ENCODE data around the gene CELSR3.

Gene CELSR3

DNA sequence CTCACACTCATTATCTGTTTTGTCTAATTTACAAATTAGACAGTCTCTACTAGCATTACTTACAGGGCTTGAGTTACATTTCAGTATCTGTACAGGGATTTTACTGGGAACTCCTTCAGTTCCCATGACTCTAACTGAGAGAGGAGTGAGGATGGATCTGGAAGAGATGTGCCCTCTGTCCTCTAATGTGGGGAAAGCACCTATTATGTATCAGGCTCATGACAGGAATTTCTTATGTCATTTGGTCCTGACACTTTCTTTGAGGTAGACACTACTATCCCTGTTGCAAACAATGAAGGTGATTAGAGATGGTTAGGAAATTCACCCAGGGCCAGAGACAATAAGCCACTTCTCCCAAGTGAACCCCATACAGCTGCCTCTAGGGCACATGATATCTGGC lies 33.9 kb upstream of the CELSR3 start:
- TF ChIP-seq, protein P1, sequence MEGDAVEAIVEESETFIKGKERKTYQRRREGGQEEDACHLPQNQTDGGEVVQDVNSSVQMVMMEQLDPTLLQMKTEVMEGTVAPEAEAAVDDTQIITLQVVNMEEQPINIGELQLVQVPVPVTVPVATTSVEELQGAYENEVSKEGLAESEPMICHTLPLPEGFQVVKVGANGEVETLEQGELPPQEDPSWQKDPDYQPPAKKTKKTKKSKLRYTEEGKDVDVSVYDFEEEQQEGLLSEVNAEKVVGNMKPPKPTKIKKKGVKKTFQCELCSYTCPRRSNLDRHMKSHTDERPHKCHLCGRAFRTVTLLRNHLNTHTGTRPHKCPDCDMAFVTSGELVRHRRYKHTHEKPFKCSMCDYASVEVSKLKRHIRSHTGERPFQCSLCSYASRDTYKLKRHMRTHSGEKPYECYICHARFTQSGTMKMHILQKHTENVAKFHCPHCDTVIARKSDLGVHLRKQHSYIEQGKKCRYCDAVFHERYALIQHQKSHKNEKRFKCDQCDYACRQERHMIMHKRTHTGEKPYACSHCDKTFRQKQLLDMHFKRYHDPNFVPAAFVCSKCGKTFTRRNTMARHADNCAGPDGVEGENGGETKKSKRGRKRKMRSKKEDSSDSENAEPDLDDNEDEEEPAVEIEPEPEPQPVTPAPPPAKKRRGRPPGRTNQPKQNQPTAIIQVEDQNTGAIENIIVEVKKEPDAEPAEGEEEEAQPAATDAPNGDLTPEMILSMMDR (IDR thresholded peaks at IDR 0.05), result no peak
- peaks cover 73% of the 10 kb centered on the region for H3K36me3 ChIP-seq
- H3K4me1 ChIP-seq (ENCODE audit: control insufficient read depth in 1 of 2, insufficient read depth in 1 of 2, low read depth in 1 of 2, low read length in 1 of 2), result no peaks in the 10 kb centered on the region
- no peaks in the 10 kb centered on the region for H3K27me3 ChIP-seq
- no peak overlapping the region for H3K4me3 ChIP-seq (ENCODE audit: low read depth in 1 of 2, low read length in 1 of 2)
- no peak overlapping the region for H3K27ac ChIP-seq
- H3K9me3 ChIP-seq, result no peaks in the 10 kb centered on the region

DNA sequence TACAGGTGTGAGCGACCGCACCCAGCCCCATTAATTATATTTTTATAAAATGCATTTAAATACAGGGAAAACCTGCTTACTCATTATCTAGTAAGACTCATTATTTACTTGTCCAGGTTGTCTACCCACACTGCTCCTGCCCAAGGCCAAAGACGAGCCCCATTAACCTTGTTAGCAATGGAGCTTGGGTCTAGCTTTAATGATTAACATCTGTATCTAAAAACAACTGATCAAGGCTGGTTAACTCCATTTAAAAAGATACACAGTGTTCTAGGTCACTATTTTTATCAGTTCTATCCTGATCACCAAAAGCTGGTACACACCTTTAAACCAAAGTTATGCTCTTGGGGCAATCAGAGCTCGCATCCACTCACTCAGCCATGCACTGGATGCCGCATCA lies 33.5 kb upstream of the CELSR3 start:
- Histone ChIP-seq H3K4me3 (ENCODE audit: low read depth in 1 of 2, low read length in 1 of 2) (no peak overlapping the region), H3K27me3 (no peaks in the 10 kb centered on the region), H3K9me3 (no peaks in the 10 kb centered on the region), H3K4me1 (ENCODE audit: control insufficient read depth in 1 of 2, insufficient read depth in 1 of 2, low read depth in 1 of 2, low read length in 1 of 2) (no peaks in the 10 kb centered on the region), H3K36me3 (peaks cover 76% of the 10 kb centered on the region), H3K27ac (no peak overlapping the region)
- TF ChIP-seq, protein P1 (IDR thresholded peaks at IDR 0.05), result no peak

DNA sequence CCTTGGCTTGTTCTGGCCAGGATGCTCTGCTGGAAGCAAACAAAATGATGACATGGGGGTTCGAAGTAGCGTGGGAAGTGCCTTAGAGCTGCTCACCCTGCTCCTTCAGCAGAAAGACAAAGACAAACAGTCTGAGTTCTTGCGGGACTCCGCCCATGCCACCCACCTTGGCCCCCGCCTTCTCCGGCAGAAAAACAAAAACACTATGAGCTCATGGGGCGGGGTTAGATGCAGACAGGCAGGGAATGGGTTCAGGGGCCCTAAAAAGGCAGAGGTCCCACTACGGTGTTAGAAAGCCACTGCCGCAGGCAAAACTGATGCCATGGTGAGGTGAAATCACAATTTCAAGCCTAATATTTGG lies 32.7 kb upstream of the CELSR3 start:
- H3K27me3 ChIP-seq, result no peaks in the 10 kb centered on the region
- no peak overlapping the region for H3K4me3 ChIP-seq (ENCODE audit: low read depth in 1 of 2, low read length in 1 of 2)
- H3K4me1 ChIP-seq (ENCODE audit: control insufficient read depth in 1 of 2, insufficient read depth in 1 of 2, low read depth in 1 of 2, low read length in 1 of 2), result no peaks in the 10 kb centered on the region
- no peaks in the 10 kb centered on the region for H3K9me3 ChIP-seq
- TF ChIP-seq, protein P1 (IDR thresholded peaks at IDR 0.05), result no peak
- H3K36me3 ChIP-seq, result peaks cover 75% of the 10 kb centered on the region
- H3K27ac ChIP-seq, result no peak overlapping the region

DNA sequence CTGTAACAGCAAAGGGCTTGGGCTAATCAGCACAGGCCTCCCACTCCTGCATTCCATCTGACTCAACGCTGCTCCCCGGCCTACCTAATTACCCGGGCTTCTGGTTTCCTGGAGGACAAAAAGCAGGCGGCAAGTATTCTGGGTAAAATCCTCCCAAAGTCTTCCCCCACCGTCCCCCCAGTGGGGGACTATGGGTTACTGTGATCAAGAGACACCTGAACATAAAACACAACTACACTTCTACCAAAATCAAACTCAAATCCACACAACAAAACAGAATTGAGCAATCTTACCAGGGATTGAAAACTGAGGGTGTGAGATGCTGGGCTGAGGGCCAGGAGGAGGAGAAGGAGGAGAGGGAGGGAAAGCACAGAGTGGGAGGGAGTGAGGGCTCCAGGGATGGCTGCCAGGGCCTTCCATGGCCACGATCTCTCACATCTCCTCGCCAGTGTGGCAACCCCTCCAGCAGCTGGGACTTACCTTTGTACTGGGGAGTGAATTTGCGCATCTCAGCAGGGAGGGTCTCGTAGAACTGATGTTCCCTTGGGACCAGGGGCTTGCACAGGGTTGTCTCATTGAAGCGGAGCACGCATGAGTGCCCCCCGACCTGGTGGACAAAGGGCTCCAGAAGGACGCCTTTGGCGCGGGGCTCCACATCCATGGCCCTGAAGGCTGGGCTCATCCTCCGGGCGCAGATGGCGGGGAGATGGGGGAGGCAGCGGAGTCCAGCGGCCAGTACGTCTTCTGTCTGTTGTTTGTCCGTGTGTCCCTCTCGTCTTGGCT lies 32.1 kb upstream of the CELSR3 start:
- H3K27me3 ChIP-seq, result no peaks in the 10 kb centered on the region
- TF ChIP-seq, protein P1 (IDR thresholded peaks at IDR 0.05), result no peak
- no peak overlapping the region for H3K4me3 ChIP-seq (ENCODE audit: low read depth in 1 of 2, low read length in 1 of 2)
- H3K27ac ChIP-seq, result no peak overlapping the region
- no peaks in the 10 kb centered on the region for H3K4me1 ChIP-seq (ENCODE audit: control insufficient read depth in 1 of 2, insufficient read depth in 1 of 2, low read depth in 1 of 2, low read length in 1 of 2)
- peaks cover 81% of the 10 kb centered on the region for H3K36me3 ChIP-seq
- no peaks in the 10 kb centered on the region for H3K9me3 ChIP-seq

DNA sequence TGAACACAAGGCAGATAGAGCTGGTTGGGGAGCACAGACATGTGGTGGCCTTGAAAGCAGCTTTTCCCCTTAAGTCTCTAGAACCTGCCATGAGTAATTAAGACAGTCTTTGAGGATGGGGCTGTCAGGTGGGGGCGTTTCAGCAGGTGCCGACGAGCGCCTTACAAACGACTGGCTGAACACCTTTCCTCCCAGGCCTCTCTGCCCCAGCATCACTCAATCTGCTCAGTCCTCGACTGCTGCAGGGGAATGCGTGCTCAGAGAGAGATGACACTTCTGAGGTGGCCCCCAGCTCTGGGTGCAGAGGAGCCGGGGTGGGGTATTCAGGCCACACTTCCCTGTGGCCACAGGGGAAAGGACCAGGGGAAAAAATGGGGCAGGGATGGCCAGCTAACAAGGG lies 31.1 kb upstream of the CELSR3 start:
- H3K4me3 ChIP-seq (ENCODE audit: low read depth in 1 of 2, low read length in 1 of 2), result no peak overlapping the region
- H3K36me3 ChIP-seq, result peaks cover 82% of the 10 kb centered on the region

More for the DNA sequence above, 31.1 kb upstream of the CELSR3 start:
- Histone ChIP-seq H3K27ac (no peak overlapping the region), H3K27me3 (no peaks in the 10 kb centered on the region), H3K4me1 (ENCODE audit: control insufficient read depth in 1 of 2, insufficient read depth in 1 of 2, low read depth in 1 of 2, low read length in 1 of 2) (no peaks in the 10 kb centered on the region), H3K9me3 (no peaks in the 10 kb centered on the region)
- TF ChIP-seq, protein P1 (IDR thresholded peaks at IDR 0.05), result no peak
